Measurements from ENCODE around the gene PHF2.

Gene PHF2

GRCh38 chr9:93552923-93553322, 23.5 kb upstream of the PHF2 start:
- Histone ChIP-seq H2AK5ac (ENCODE audit: low read depth, low read length) (no peak overlapping the region), H3K27ac (replicated peaks; ENCODE audit: low read length) (no peak overlapping the region), H3K4me3 (ENCODE audit: low read length in 2 of 2) (no peak overlapping the region), H3K79me1 (ENCODE audit: low read depth, low read length) (peaks cover 1% of the 10 kb centered on the region), H3K4me1 (ENCODE audit: control insufficient read depth in 2 of 2, insufficient read depth in 1 of 2, low read depth in 1 of 2, low read length in 2 of 2) (no peaks in the 10 kb centered on the region), H3K18ac (ENCODE audit: low read length) (no peak overlapping the region), H2BK15ac (ENCODE audit: low read length) (no peak overlapping the region), H3K27me3 (ENCODE audit: control insufficient read depth in 3 of 3, insufficient read depth in 3 of 3, low read depth in 1 of 3, low read length in 3 of 3) (no peaks in the 10 kb centered on the region), H4K8ac (ENCODE audit: low read depth, low read length) (no peak overlapping the region), H4K91ac (ENCODE audit: low read depth, low read length, poor library complexity) (no peak overlapping the region), H3K4me2 (ENCODE audit: insufficient read depth, low read length, poor library complexity, severe bottlenecking) (no peak overlapping the region), H3K36me3 (replicated peaks in 1 of 2; ENCODE audit: control insufficient read depth in 2 of 2, insufficient read depth in 2 of 2, low read length in 2 of 2) (peaks cover 12 to 92% of the 10 kb centered on the region in 2 donors), H2BK12ac (ENCODE audit: low read length) (no peak overlapping the region), H3K14ac (ENCODE audit: low read length) (no peak overlapping the region), H2AFZ (ENCODE audit: low read length) (no peak overlapping the region), H3K9ac (ENCODE audit: low read depth, low read length, poor library complexity) (no peak overlapping the region), H3K9me3 (replicated peaks in 1 of 2; ENCODE audit: control insufficient read depth in 2 of 2, insufficient read depth in 1 of 2, low read depth in 1 of 2, low read length in 2 of 2) (no peaks in the 10 kb centered on the region), H2BK5ac (ENCODE audit: low read length) (no peak overlapping the region), H3K23ac (ENCODE audit: low read depth, low read length, poor library complexity) (no peak overlapping the region), H2BK120ac (ENCODE audit: low read depth, low read length) (no peak overlapping the region), H3K4ac (ENCODE audit: low read length) (no peak overlapping the region)
- no peak for DNase-seq (ENCODE audit: low spot score)
- no CpG with 5 or more reads among the region's 1 CpG for WGBS, 2 donors (ENCODE audit: extremely low coverage in 2 of 2, insufficient read length in 2 of 2, insufficient replicate concordance in 1 of 2)

- H3K4me3 ChIP-seq (ENCODE audit: low read length in 2 of 2), result no peak overlapping the region
- H2AK5ac ChIP-seq (ENCODE audit: low read depth, low read length), result no peak overlapping the region
- no peak overlapping the region for H4K91ac ChIP-seq (ENCODE audit: low read depth, low read length, poor library complexity)
- H3K4me2 ChIP-seq (ENCODE audit: insufficient read depth, low read length, poor library complexity, severe bottlenecking), result no peak overlapping the region
- H3K9ac ChIP-seq (ENCODE audit: low read depth, low read length, poor library complexity), result no peak overlapping the region
- peaks cover 1% of the 10 kb centered on the region for H3K79me1 ChIP-seq (ENCODE audit: low read depth, low read length)
- no peak overlapping the region for H2AFZ ChIP-seq (ENCODE audit: low read length)
- no peaks in the 10 kb centered on the region for H3K9me3 ChIP-seq (replicated peaks in 1 of 2; ENCODE audit: control insufficient read depth in 2 of 2, insufficient read depth in 1 of 2, low read depth in 1 of 2, low read length in 2 of 2)
- H3K23ac ChIP-seq (ENCODE audit: low read depth, low read length, poor library complexity), result no peak overlapping the region
- no peak overlapping the region for H3K27ac ChIP-seq (replicated peaks; ENCODE audit: low read length)
- H3K4me1 ChIP-seq (ENCODE audit: control insufficient read depth in 2 of 2, insufficient read depth in 1 of 2, low read depth in 1 of 2, low read length in 2 of 2), result no peaks in the 10 kb centered on the region
- no peak overlapping the region for H2BK12ac ChIP-seq (ENCODE audit: low read length)
- DNase-seq (ENCODE audit: low spot score), result no peak
- no peak overlapping the region for H2BK5ac ChIP-seq (ENCODE audit: low read length)
- H2BK120ac ChIP-seq (ENCODE audit: low read depth, low read length), result no peak overlapping the region
- H3K18ac ChIP-seq (ENCODE audit: low read length), result no peak overlapping the region
- H4K8ac ChIP-seq (ENCODE audit: low read depth, low read length), result no peak overlapping the region
- H3K36me3 ChIP-seq (replicated peaks in 1 of 2; ENCODE audit: control insufficient read depth in 2 of 2, insufficient read depth in 2 of 2, low read length in 2 of 2), result peaks cover 13 to 94% of the 10 kb centered on the region in 2 donors
- WGBS, 2 donors (ENCODE audit: extremely low coverage in 2 of 2, insufficient read length in 2 of 2, insufficient replicate concordance in 1 of 2), result no CpG with 5 or more reads among the region's 4 CpGs
- no peak overlapping the region for H3K14ac ChIP-seq (ENCODE audit: low read length)
- H3K4ac ChIP-seq (ENCODE audit: low read length), result no peak overlapping the region
- H2BK15ac ChIP-seq (ENCODE audit: low read length), result no peak overlapping the region
- no peaks in the 10 kb centered on the region for H3K27me3 ChIP-seq (ENCODE audit: control insufficient read depth in 3 of 3, insufficient read depth in 3 of 3, low read depth in 1 of 3, low read length in 3 of 3)
Measured at GRCh38 chr9:93555370-93555769, 21.0 kb upstream of the PHF2 start.

GRCh38 chr9:93557366-93558137, 18.8 kb upstream of the PHF2 start:
- no CpG with 5 or more reads among the region's 15 CpGs for WGBS, 2 donors (ENCODE audit: extremely low coverage in 2 of 2, insufficient read length in 2 of 2, insufficient replicate concordance in 1 of 2)
- peaks cover 15 to 94% of the 10 kb centered on the region in 2 donors for H3K36me3 ChIP-seq (replicated peaks in 1 of 2; ENCODE audit: control insufficient read depth in 2 of 2, insufficient read depth in 2 of 2, low read length in 2 of 2)

DNA sequence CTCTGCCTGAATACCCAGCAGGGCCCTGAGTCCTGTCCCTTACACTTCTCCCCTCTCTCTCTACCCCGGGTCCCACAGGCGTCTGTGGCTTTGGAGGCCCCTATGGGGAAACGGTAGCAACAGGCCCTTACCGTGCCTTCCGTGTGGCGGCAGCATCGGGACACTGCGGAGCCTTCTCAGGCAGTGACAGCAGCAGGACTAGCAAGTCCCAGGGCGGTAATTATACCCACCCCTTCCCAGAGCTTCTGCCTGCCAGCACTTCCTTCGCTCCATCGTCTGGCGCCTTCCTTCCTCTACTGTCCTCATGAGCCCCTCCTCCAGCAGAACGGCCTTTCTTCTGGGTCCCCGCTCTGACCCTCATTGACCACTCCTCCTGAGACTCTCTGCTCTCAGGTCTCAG, 17.9 kb upstream of the PHF2 start:
- WGBS, 2 donors (ENCODE audit: extremely low coverage in 2 of 2, insufficient read length in 2 of 2, insufficient replicate concordance in 1 of 2), result no CpG with 5 or more reads among the region's 14 CpGs
- no peak overlapping the region for H3K27ac ChIP-seq (replicated peaks; ENCODE audit: low read length)
- no peak overlapping the region for H2AFZ ChIP-seq (ENCODE audit: low read length)
- H3K23ac ChIP-seq (ENCODE audit: low read depth, low read length, poor library complexity), result no peak overlapping the region
- no peaks in the 10 kb centered on the region for H3K79me1 ChIP-seq (ENCODE audit: low read depth, low read length)
- H4K8ac ChIP-seq (ENCODE audit: low read depth, low read length), result no peak overlapping the region
- no peak overlapping the region for H3K18ac ChIP-seq (ENCODE audit: low read length)
- H3K14ac ChIP-seq (ENCODE audit: low read length), result no peak overlapping the region
- no peak overlapping the region for H2BK15ac ChIP-seq (ENCODE audit: low read length)
- no peaks in the 10 kb centered on the region for H3K27me3 ChIP-seq (ENCODE audit: control insufficient read depth in 3 of 3, insufficient read depth in 3 of 3, low read depth in 1 of 3, low read length in 3 of 3)
- no peak overlapping the region for H3K4me3 ChIP-seq (ENCODE audit: low read length in 2 of 2)
- no peaks in the 10 kb centered on the region for H3K4me1 ChIP-seq (ENCODE audit: control insufficient read depth in 2 of 2, insufficient read depth in 1 of 2, low read depth in 1 of 2, low read length in 2 of 2)
- H3K9ac ChIP-seq (ENCODE audit: low read depth, low read length, poor library complexity), result no peak overlapping the region
- no peak for DNase-seq (ENCODE audit: low spot score)
- no peak overlapping the region for H2BK120ac ChIP-seq (ENCODE audit: low read depth, low read length)
- no peak overlapping the region for H4K91ac ChIP-seq (ENCODE audit: low read depth, low read length, poor library complexity)
- peaks cover 0 to 1% of the 10 kb centered on the region in 2 donors for H3K9me3 ChIP-seq (replicated peaks in 1 of 2; ENCODE audit: control insufficient read depth in 2 of 2, insufficient read depth in 1 of 2, low read depth in 1 of 2, low read length in 2 of 2)
- H2AK5ac ChIP-seq (ENCODE audit: low read depth, low read length), result no peak overlapping the region
- no peak overlapping the region for H3K4me2 ChIP-seq (ENCODE audit: insufficient read depth, low read length, poor library complexity, severe bottlenecking)
- peaks cover 21 to 94% of the 10 kb centered on the region in 2 donors for H3K36me3 ChIP-seq (replicated peaks in 1 of 2; ENCODE audit: control insufficient read depth in 2 of 2, insufficient read depth in 2 of 2, low read length in 2 of 2)
- no peak overlapping the region for H2BK12ac ChIP-seq (ENCODE audit: low read length)
- no peak overlapping the region for H2BK5ac ChIP-seq (ENCODE audit: low read length)
- no peak overlapping the region for H3K4ac ChIP-seq (ENCODE audit: low read length)

More at GRCh38 chr9:93557366-93558137, 18.8 kb upstream of the PHF2 start:
- no peak overlapping the region for H2BK12ac ChIP-seq (ENCODE audit: low read length)
- no peak overlapping the region for H2BK15ac ChIP-seq (ENCODE audit: low read length)
- H4K91ac ChIP-seq (ENCODE audit: low read depth, low read length, poor library complexity), result no peak overlapping the region
- H2BK5ac ChIP-seq (ENCODE audit: low read length), result no peak overlapping the region
- peak overlapping the region; percentile 78 for H3K9ac ChIP-seq (ENCODE audit: low read depth, low read length, poor library complexity)
- H3K14ac ChIP-seq (ENCODE audit: low read length), result no peak overlapping the region
- no peak overlapping the region for H2AFZ ChIP-seq (ENCODE audit: low read length)
- H3K4me1 ChIP-seq (ENCODE audit: control insufficient read depth in 2 of 2, insufficient read depth in 1 of 2, low read depth in 1 of 2, low read length in 2 of 2), result no peaks in the 10 kb centered on the region
- H3K18ac ChIP-seq (ENCODE audit: low read length), result no peak overlapping the region
- H3K79me1 ChIP-seq (ENCODE audit: low read depth, low read length), result no peaks in the 10 kb centered on the region
- H3K23ac ChIP-seq (ENCODE audit: low read depth, low read length, poor library complexity), result no peak overlapping the region
- H3K27me3 ChIP-seq (ENCODE audit: control insufficient read depth in 3 of 3, insufficient read depth in 3 of 3, low read depth in 1 of 3, low read length in 3 of 3), result no peaks in the 10 kb centered on the region
- no peaks in the 10 kb centered on the region for H3K9me3 ChIP-seq (replicated peaks in 1 of 2; ENCODE audit: control insufficient read depth in 2 of 2, insufficient read depth in 1 of 2, low read depth in 1 of 2, low read length in 2 of 2)
- H4K8ac ChIP-seq (ENCODE audit: low read depth, low read length), result no peak overlapping the region
- DNase-seq (ENCODE audit: low spot score), result no peak
- H3K4ac ChIP-seq (ENCODE audit: low read length), result no peak overlapping the region
- no peak overlapping the region for H3K27ac ChIP-seq (replicated peaks; ENCODE audit: low read length)
- no peak overlapping the region for H3K4me3 ChIP-seq (ENCODE audit: low read length in 2 of 2)
- no peak overlapping the region for H2AK5ac ChIP-seq (ENCODE audit: low read depth, low read length)
- no peak overlapping the region for H2BK120ac ChIP-seq (ENCODE audit: low read depth, low read length)
- H3K4me2 ChIP-seq (ENCODE audit: insufficient read depth, low read length, poor library complexity, severe bottlenecking), result no peak overlapping the region
